GM23338 (cell line): Measurements from ENCODE around the gene CNRIP1. TPM values are rescaled to one million over a fixed set of nuclear protein-coding genes. Genes with fewer than 3 reads are reported as not detected.

Experiments used
- ATAC-seq: fragments of 200-7000 bp; cut with Tn5 transposase; 3 replicates; pipeline ENCODE4 v1.9.1; 2020
- DNase-seq: peaks from one replicate; pipeline ENCODE4 v3.0.0-alpha.2; 2015; ENCODE audit warnings: low spot score
- H2AFZ ChIP-seq: fragments of 200-600 bp; sonication (generic); 2 replicates; pipeline ENCODE4 v1.8.0; 2016; ENCODE audit warnings: antibody characterized with exemption, mild to moderate bottlenecking, moderate library complexity
- H3F3A ChIP-seq: fragments of 200-600 bp; sonication (generic); replicated peaks from 2 replicates; pipeline ENCODE4 v1.8.0; 2017; ENCODE audit warnings: antibody characterized with exemption, mixed run types, low read depth
- H3K27ac ChIP-seq: fragments of 200-600 bp; sonication (generic); 2 replicates; pipeline ENCODE4 v1.6.1; 2016; ENCODE audit warnings: low read depth
- H3K27me3 ChIP-seq: fragments of 200-600 bp; sonication (generic); 2 replicates; pipeline ENCODE4 v1.8.0; 2016; ENCODE audit warnings: mild to moderate bottlenecking, mixed run types, moderate library complexity; ENCODE audit not compliant: insufficient read depth
- H3K36me3 ChIP-seq: fragments of 200-600 bp; sonication (generic); 2 replicates; pipeline ENCODE4 v1.8.0; 2016; ENCODE audit warnings: mild to moderate bottlenecking; ENCODE audit not compliant: insufficient read depth
- H3K4me1 ChIP-seq: fragments of 200-600 bp; sonication (generic); 2 replicates; pipeline ENCODE4 v1.8.0; 2016; ENCODE audit warnings: mild to moderate bottlenecking, moderate library complexity; ENCODE audit not compliant: insufficient read depth
- H3K4me2 ChIP-seq: fragments of 200-600 bp; sonication (generic); 2 replicates; pipeline ENCODE4 v1.7.1; 2017; ENCODE audit warnings: mixed run types
- H3K4me3 ChIP-seq: fragments of 200-600 bp; sonication (generic); 2 replicates; pipeline ENCODE4 v1.6.1; 2016; ENCODE audit warnings: mixed run types
- H3K79me2 ChIP-seq: fragments of 200-600 bp; sonication (generic); replicated peaks from 2 replicates; pipeline ENCODE4 v1.8.0; 2017; ENCODE audit warnings: mild to moderate bottlenecking; ENCODE audit not compliant: insufficient read depth
- H3K9me2 ChIP-seq: fragments of 200-600 bp; sonication (generic); 2 replicates; pipeline ENCODE4 v1.8.0; 2017; ENCODE audit not compliant: insufficient read depth
- H4K20me1 ChIP-seq: fragments of 200-600 bp; sonication (generic); replicated peaks from 2 replicates; pipeline ENCODE4 v1.8.0; 2017; ENCODE audit warnings: mild to moderate bottlenecking; ENCODE audit not compliant: insufficient read depth
- H3K27ac Mint-ChIP-seq: 2 replicates; pipeline ENCODE4 v1.8.0; 2020; ENCODE audit warnings: inconsistent platforms, mild to moderate bottlenecking, moderate library complexity, mixed read lengths
- H3K27me3 Mint-ChIP-seq: 3 replicates; pipeline ENCODE4 v1.8.0; 2022; ENCODE audit warnings: low read depth, mild to moderate bottlenecking, moderate library complexity, mixed read lengths, inconsistent platforms; ENCODE audit not compliant: insufficient read depth, poor library complexity
- H3K36me3 Mint-ChIP-seq: 3 replicates; pipeline ENCODE4 v1.8.0; 2021; ENCODE audit warnings: low read depth, mild to moderate bottlenecking, inconsistent platforms, moderate library complexity, mixed read lengths
- H3K4me1 Mint-ChIP-seq: 3 replicates; pipeline ENCODE4 v1.8.0; 2020; ENCODE audit warnings: mild to moderate bottlenecking, inconsistent platforms, mixed read lengths
- H3K4me3 Mint-ChIP-seq: 3 replicates; pipeline ENCODE4 v1.8.0; 2021; ENCODE audit warnings: moderate library complexity, mild to moderate bottlenecking, inconsistent platforms, mixed read lengths
- H3K9me3 Mint-ChIP-seq: 3 replicates; pipeline ENCODE4 v1.8.0; 2020; ENCODE audit warnings: moderate library complexity, mild to moderate bottlenecking, inconsistent platforms, mixed read lengths
- CREB1 ChIP-seq: fragments of 250-450 bp; sonication (Bioruptor Pico); IDR thresholded peaks from 2 replicates; pipeline ENCODE4 v1.5.0; 2020; ENCODE audit warnings: low read depth, mild to moderate bottlenecking, moderate library complexity
- CTCF ChIP-seq, 2 experiments: fragments of 200-600 bp in 1 of 2; sonication (generic) in 1 of 2; conservative IDR thresholded peaks; 2 replicates each; pipeline versions ENCODE4 v1.5.1 to v1.6.1; 2016 to 2017; ENCODE audit warnings: antibody characterized with exemption in 2 of 2, low read depth in 2 of 2, mild to moderate bottlenecking in 2 of 2, moderate library complexity in 1 of 2
- ETS1 ChIP-seq: IDR thresholded peaks from 2 replicates; pipeline ENCODE4 v1.6.1; 2016; ENCODE audit warnings: antibody characterized with exemption
- JUNB ChIP-seq: IDR thresholded peaks from one replicate; pipeline ENCODE4 v1.6.1; 2016; ENCODE audit warnings: antibody characterized with exemption; ENCODE audit not compliant: unreplicated experiment
- NANOG ChIP-seq: IDR thresholded peaks from 2 replicates; pipeline ENCODE4 v1.6.1; 2016; ENCODE audit warnings: antibody characterized with exemption, borderline replicate concordance
- POLR2AphosphoS5 ChIP-seq: IDR thresholded peaks from 2 replicates; pipeline ENCODE4 v1.6.1; 2016; ENCODE audit warnings: antibody characterized with exemption, low read depth
- STAT1 ChIP-seq: IDR thresholded peaks from one replicate; pipeline ENCODE4 v1.6.1; 2016; ENCODE audit warnings: antibody characterized with exemption; ENCODE audit not compliant: unreplicated experiment
- ZNF114 ChIP-seq: fragments of 250-450 bp; sonication (Bioruptor Pico); IDR thresholded peaks from 2 replicates; pipeline ENCODE4 v1.5.0; 2020; ENCODE audit warnings: mild to moderate bottlenecking, moderate library complexity
- ZNF331 ChIP-seq: fragments of 250-450 bp; sonication (Bioruptor Pico); IDR thresholded peaks from 2 replicates; pipeline ENCODE4 v1.5.0; 2020; ENCODE audit warnings: low read depth, mild to moderate bottlenecking, moderate library complexity
- ZNF462 ChIP-seq: fragments of 250-450 bp; sonication (Bioruptor Pico); IDR thresholded peaks from 2 replicates; pipeline ENCODE4 v1.5.0; 2020; ENCODE audit warnings: mild to moderate bottlenecking, moderate library complexity
- polyA plus RNA-seq: library from polyadenylated mRNA; unstranded; fragments of >200 nt; fragmentation: Nextera tagmentation; extraction: Ambion mirVana; gene quantifications from 2 replicates; pipeline ENCODE4 v1.2.1, GENCODE V29; 2016
- total RNA-seq: library from RNA; depleted of rRNA; stranded (reverse); fragments of >200 nt; shearing (Covaris generic); gene quantifications from 2 replicates; pipeline ENCODE4 v1.2.3, GENCODE V29; 2014

The CNRIP1 gene
- total and polyA plus RNA-seq, 2 experiments from 2014 or later = 5.9 to 6.9 TPM

GRCh38 chr2:68325056-68325455 is 5.3 kb upstream of the CNRIP1 start:
- Histone ChIP-seq H3K27me3 (peaks cover 13% of the 10 kb centered on the region), H3K27ac (no peak overlapping the region), H4K20me1 (no peaks in the 10 kb centered on the region), H3K4me3 (no peak overlapping the region), H3K79me2 (no peaks in the 10 kb centered on the region), H3K4me2 (no peak overlapping the region), H3K9me2 (no peaks in the 10 kb centered on the region), H3K4me1 (peaks cover 2% of the 10 kb centered on the region; the same call in 1 of the 2 replicates), H3F3A (no peaks in the 10 kb centered on the region), H2AFZ (no peak overlapping the region), H3K36me3 (no peaks in the 10 kb centered on the region)
- no peaks in the 10 kb centered on the region for H3K36me3 Mint-ChIP-seq
- no peaks in the 10 kb centered on the region for H3K9me3 Mint-ChIP-seq
- no peak overlapping the region for H3K27ac Mint-ChIP-seq
- DNase-seq (no peak), ATAC-seq (no peak)
- peaks cover 7% of the 10 kb centered on the region for H3K27me3 Mint-ChIP-seq
- no peak overlapping the region for H3K4me3 Mint-ChIP-seq
- TF ChIP-seq NANOG (no peak), ZNF114 (CRISPR knock-in tag) (no peak), POLR2AphosphoS5 (no peak), ETS1 (no peak), STAT1 (no peak), ZNF331 (CRISPR knock-in tag) (no peak), CREB1 (CRISPR knock-in tag) (no peak), JUNB (no peak), ZNF462 (no peak), CTCF (conservative IDR thresholded peaks at IDR 0.05; ENCODE audit: low read depth in 2 of 2) (no peak)
- H3K4me1 Mint-ChIP-seq = no peaks in the 10 kb centered on the region; the same call in 2 of the 3 replicates
